A549 (cell line): ENCODE data around the gene POM121L12. TPM values are rescaled to one million over a fixed set of nuclear protein-coding genes. Genes with fewer than 3 reads are reported as not detected.

Source experiments
- ATAC-seq, 2 experiments: fragments of 200-7000 bp in 1 of 2; fragments of >200 bp in 1 of 2; cut with Nextera tagmentation in 1 of 2; cut with Tn5 transposase in 1 of 2; 3 replicates each; pipeline versions ENCODE4 v1.8.0 to v1.9.1; 2018 to 2020; ENCODE audit warnings: mild to moderate bottlenecking in 1 of 2, moderate library complexity in 1 of 2
- CTCF ChIA-PET: fragments of 300-600 bp; sonication (Branson Sonifier 250); formaldehyde crosslinking; extraction: SDS; loops from one replicate; lab custom pipeline; 2021; ENCODE audit warnings: antibody characterized with exemption, inconsistent platforms; lab: Yijun Ruan, JAX
- POLR2A ChIA-PET: fragments of 350-600 bp; formaldehyde crosslinking; extraction: SDS; loops from one replicate; lab custom pipeline; 2021; ENCODE audit warnings: antibody characterized with exemption, inconsistent platforms; lab: Yijun Ruan, JAX
- DNase-seq, 2 experiments: peaks; one replicate each; pipeline versions ENCODE4 v3.0.0 to v3.0.0-alpha.2; 2011 to 2016; ENCODE audit warnings: low read depth in 1 of 2, low spot score in 1 of 2
- FAIRE-seq: peaks from 2 replicates; lab custom pipeline; 2011; peaks lifted over from hg19 to GRCh38; lab: Jason Lieb, UNC
- H3K27ac ChIP-seq, 2 experiments: fragments of >200 bp; sonication (Bioruptor Twin); formaldehyde crosslinking; 3 replicates each; pipeline ENCODE4 v1.5.1; 2016 to 2017
- H3K4me1 ChIP-seq: fragments of >200 bp; sonication (Bioruptor Twin); formaldehyde crosslinking; 3 replicates; pipeline ENCODE4 v1.6.1; 2016
- H3K4me2 ChIP-seq: fragments of >200 bp; sonication (Bioruptor Twin); formaldehyde crosslinking; 3 replicates; pipeline ENCODE4 v1.6.1; 2016
- H3K4me3 ChIP-seq: fragments of >200 bp; sonication (Bioruptor Twin); formaldehyde crosslinking; 3 replicates; pipeline ENCODE4 v1.5.1; 2016
- H3K9me3 ChIP-seq: fragments of >200 bp; sonication (Bioruptor Twin); formaldehyde crosslinking; 3 replicates; pipeline ENCODE4 v1.6.1; 2016
- CBX2 ChIP-seq: fragments of 200-600 bp; sonication (generic); IDR thresholded peaks from 2 replicates; pipeline ENCODE4 v1.6.1; 2016; ENCODE audit warnings: low read depth, mild to moderate bottlenecking, borderline replicate concordance
- CBX8 ChIP-seq: fragments of 200-600 bp; sonication (generic); IDR thresholded peaks from 2 replicates; pipeline ENCODE4 v1.6.1; 2016
- CHD2 ChIP-seq: fragments of 150-350 bp; IDR thresholded peaks from 2 replicates; pipeline ENCODE4 v1.6.1; 2014; ENCODE audit warnings: low read length; ENCODE audit not compliant: partially characterized antibody
- CHD4 ChIP-seq: fragments of 200-600 bp; sonication (generic); IDR thresholded peaks from 2 replicates; pipeline ENCODE4 v1.6.1; 2016; ENCODE audit warnings: antibody characterized with exemption, mild to moderate bottlenecking, borderline replicate concordance
- EHF ChIP-seq: fragments of 250-450 bp; sonication (Bioruptor Pico); IDR thresholded peaks from 2 replicates; pipeline ENCODE4 v1.5.0; 2020; ENCODE audit warnings: mild to moderate bottlenecking
- EHMT2 ChIP-seq: fragments of 200-600 bp; sonication (generic); IDR thresholded peaks from 2 replicates; pipeline ENCODE4 v1.6.1; 2016; ENCODE audit warnings: antibody characterized with exemption, low read depth, mild to moderate bottlenecking, moderate library complexity
- FOSL2 ChIP-seq, 2 experiments: fragments of 450-650 bp in 1 of 2; fragments of >200 bp in 1 of 2; sonication (Bioruptor Twin) in 1 of 2; formaldehyde crosslinking; IDR thresholded peaks; 2 replicates each; pipeline versions ENCODE4 v1.5.0 to v1.6.1; 2016 to 2020; ENCODE audit warnings: mild to moderate bottlenecking in 1 of 2, moderate library complexity in 1 of 2
- FOXS1 ChIP-seq: fragments of 250-450 bp; sonication (Bioruptor Pico); IDR thresholded peaks from 2 replicates; pipeline ENCODE4 v1.5.0; 2020; ENCODE audit warnings: mild to moderate bottlenecking, moderate library complexity
- HDAC2 ChIP-seq: fragments of 200-600 bp; sonication (generic); IDR thresholded peaks from 2 replicates; pipeline ENCODE4 v1.6.1; 2016
- HOXB13 ChIP-seq: fragments of 250-450 bp; sonication (Bioruptor Pico); IDR thresholded peaks from 2 replicates; pipeline ENCODE4 v1.5.0; 2020; ENCODE audit warnings: low read depth, mild to moderate bottlenecking, moderate library complexity
- HOXB5 ChIP-seq: fragments of 250-450 bp; sonication (Bioruptor Pico); IDR thresholded peaks from 2 replicates; pipeline ENCODE4 v1.5.0; 2020; ENCODE audit warnings: mild to moderate bottlenecking, moderate library complexity
- JUN ChIP-seq, 2 experiments: fragments of >200 bp; sonication (Bioruptor Twin); formaldehyde crosslinking; IDR thresholded peaks; 2 replicates in 1 of 2; 3 replicates in 1 of 2; pipeline ENCODE4 v1.6.1; 2016 to 2017
- KDM5A ChIP-seq: fragments of 200-600 bp; sonication (generic); IDR thresholded peaks from 2 replicates; pipeline ENCODE4 v1.6.1; 2016; ENCODE audit warnings: antibody characterized with exemption, mild to moderate bottlenecking
- NR3C1 ChIP-seq: fragments of >200 bp; sonication (Bioruptor Twin); formaldehyde crosslinking; IDR thresholded peaks from 3 replicates; pipeline ENCODE4 v1.6.1; 2017
- PHF8 ChIP-seq: fragments of 200-600 bp; sonication (generic); IDR thresholded peaks from 2 replicates; pipeline ENCODE4 v1.6.1; 2016; ENCODE audit warnings: low read depth, mild to moderate bottlenecking, antibody characterized with exemption, moderate library complexity, borderline replicate concordance
- POLR2A ChIP-seq: IDR thresholded peaks from 2 replicates; pipeline ENCODE4 v1.6.1; 2012; ENCODE audit warnings: mild to moderate bottlenecking, low read length
- RARB ChIP-seq: fragments of 250-450 bp; sonication (Bioruptor Pico); IDR thresholded peaks from 2 replicates; pipeline ENCODE4 v1.8.0; 2021; ENCODE audit warnings: mild to moderate bottlenecking, moderate library complexity
- RCOR1 ChIP-seq: fragments of 150-350 bp; IDR thresholded peaks from 2 replicates; pipeline ENCODE4 v1.6.1; 2014; ENCODE audit warnings: antibody characterized with exemption, low read length, low read depth
- RFX5 ChIP-seq: fragments of 450-650 bp; IDR thresholded peaks from 2 replicates; pipeline ENCODE4 v1.7.1; 2014; ENCODE audit warnings: antibody characterized with exemption, mild to moderate bottlenecking, moderate library complexity
- SREBF2 ChIP-seq: fragments of 450-650 bp; IDR thresholded peaks from 2 replicates; pipeline ENCODE4 v1.6.1; 2014; ENCODE audit warnings: mild to moderate bottlenecking, moderate library complexity
- TFCP2L1 ChIP-seq: fragments of 250-450 bp; sonication (Bioruptor Pico); IDR thresholded peaks from 2 replicates; pipeline ENCODE4 v1.5.0; 2021; ENCODE audit warnings: mild to moderate bottlenecking
- TP53 ChIP-seq: fragments of 250-450 bp; sonication (Bioruptor Pico); IDR thresholded peaks from 2 replicates; pipeline ENCODE4 v1.5.0; 2021; ENCODE audit warnings: mild to moderate bottlenecking, moderate library complexity
- ZC3H11A ChIP-seq: fragments of 450-650 bp; IDR thresholded peaks from 2 replicates; pipeline ENCODE4 v1.6.1; 2014; ENCODE audit warnings: antibody characterized with exemption, mild to moderate bottlenecking
- ZFP36 ChIP-seq: fragments of 450-650 bp; IDR thresholded peaks from 2 replicates; pipeline ENCODE4 v1.6.1; 2014; ENCODE audit warnings: borderline replicate concordance; ENCODE audit not compliant: partially characterized antibody
- WGBS: methylation state at CpG from one replicate; pipeline ENCODE4 v1.1.6; 2017; ENCODE audit errors: missing lambda C conversion rate; 5-methylcytosine and 5-hydroxymethylcytosine counted together
- polyA plus RNA-seq, 4 experiments: library from polyadenylated mRNA; depleted of rRNA in 3 of 4; stranded (reverse); fragments of >200 nt; fragmentation: RNase III in 1 of 4; extraction: RNeasy Plus Mini Kit Qiagen cat#74134 plus additional on column Dnase treatment in 1 of 4; gene quantifications; 2 replicates in 3 of 4; 3 replicates in 1 of 4; pipeline ENCODE4 v1.2.3, GENCODE V29; 2011 to 2017
- TF ChIP-seq, protein P1 (sequence below): fragments of >200 bp; sonication (Bioruptor Twin); formaldehyde crosslinking; IDR thresholded peaks from 3 replicates; pipeline ENCODE4 v1.5.1; 2016
- TF ChIP-seq, protein P2 (sequence below): IDR thresholded peaks from 2 replicates; pipeline ENCODE4 v1.6.1; 2012
- TF ChIP-seq, protein P3 (sequence below): fragments of 450-650 bp; IDR thresholded peaks from 2 replicates; pipeline ENCODE4 v1.6.1; 2014; ENCODE audit warnings: antibody characterized with exemption

POM121L12 gene
- polyA plus RNA-seq, 2 of the 4 experiments (the other 2 are of a cell fraction) = not detected

DNA sequence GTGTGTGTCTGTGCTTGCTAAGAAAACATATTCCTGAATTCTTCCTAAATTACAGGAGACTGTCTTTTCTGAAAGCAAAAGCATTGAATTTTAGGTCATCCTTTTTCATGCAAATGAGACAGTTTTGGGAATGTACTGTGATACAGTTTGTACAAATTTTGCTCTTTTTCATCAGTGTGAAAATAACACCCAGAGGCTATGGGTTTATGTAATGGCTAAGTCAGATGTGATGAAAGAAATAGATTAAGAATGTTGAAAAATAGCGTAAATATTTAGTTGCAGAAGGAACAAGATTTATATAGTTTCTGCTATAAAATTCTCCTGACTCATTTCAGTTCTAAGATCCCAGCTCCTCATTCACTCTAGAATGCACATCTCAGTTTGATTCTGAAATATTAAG, 24.6 kb downstream of the POM121L12 start:
- H3K9me3 ChIP-seq = no peaks in the 10 kb centered on the region; the same call in 2 of the 3 replicates
- TF ChIP-seq, protein P1, sequence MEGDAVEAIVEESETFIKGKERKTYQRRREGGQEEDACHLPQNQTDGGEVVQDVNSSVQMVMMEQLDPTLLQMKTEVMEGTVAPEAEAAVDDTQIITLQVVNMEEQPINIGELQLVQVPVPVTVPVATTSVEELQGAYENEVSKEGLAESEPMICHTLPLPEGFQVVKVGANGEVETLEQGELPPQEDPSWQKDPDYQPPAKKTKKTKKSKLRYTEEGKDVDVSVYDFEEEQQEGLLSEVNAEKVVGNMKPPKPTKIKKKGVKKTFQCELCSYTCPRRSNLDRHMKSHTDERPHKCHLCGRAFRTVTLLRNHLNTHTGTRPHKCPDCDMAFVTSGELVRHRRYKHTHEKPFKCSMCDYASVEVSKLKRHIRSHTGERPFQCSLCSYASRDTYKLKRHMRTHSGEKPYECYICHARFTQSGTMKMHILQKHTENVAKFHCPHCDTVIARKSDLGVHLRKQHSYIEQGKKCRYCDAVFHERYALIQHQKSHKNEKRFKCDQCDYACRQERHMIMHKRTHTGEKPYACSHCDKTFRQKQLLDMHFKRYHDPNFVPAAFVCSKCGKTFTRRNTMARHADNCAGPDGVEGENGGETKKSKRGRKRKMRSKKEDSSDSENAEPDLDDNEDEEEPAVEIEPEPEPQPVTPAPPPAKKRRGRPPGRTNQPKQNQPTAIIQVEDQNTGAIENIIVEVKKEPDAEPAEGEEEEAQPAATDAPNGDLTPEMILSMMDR = no peak
- no peak for TF ChIP-seq ZC3H11A
- TF ChIP-seq TP53 = no peak
- TF ChIP-seq PHF8 = no peak
- TF ChIP-seq, protein P2, sequence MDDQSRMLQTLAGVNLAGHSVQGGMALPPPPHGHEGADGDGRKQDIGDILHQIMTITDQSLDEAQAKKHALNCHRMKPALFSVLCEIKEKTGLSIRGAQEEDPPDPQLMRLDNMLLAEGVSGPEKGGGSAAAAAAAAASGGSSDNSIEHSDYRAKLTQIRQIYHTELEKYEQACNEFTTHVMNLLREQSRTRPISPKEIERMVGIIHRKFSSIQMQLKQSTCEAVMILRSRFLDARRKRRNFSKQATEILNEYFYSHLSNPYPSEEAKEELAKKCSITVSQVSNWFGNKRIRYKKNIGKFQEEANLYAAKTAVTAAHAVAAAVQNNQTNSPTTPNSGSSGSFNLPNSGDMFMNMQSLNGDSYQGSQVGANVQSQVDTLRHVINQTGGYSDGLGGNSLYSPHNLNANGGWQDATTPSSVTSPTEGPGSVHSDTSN = no peak
- TF ChIP-seq CBX2 = no peak
- no peak for TF ChIP-seq ZFP36
- no peak for TF ChIP-seq KDM5A
- no peak for TF ChIP-seq HDAC2
- TF ChIP-seq NR3C1 = no peak
- no peak for TF ChIP-seq EHMT2
- no peak for TF ChIP-seq JUN (IDR thresholded peaks at IDR 0.05)
- no peak for TF ChIP-seq CBX8
- TF ChIP-seq SREBF2 = no peak
- TF ChIP-seq, protein P3, sequence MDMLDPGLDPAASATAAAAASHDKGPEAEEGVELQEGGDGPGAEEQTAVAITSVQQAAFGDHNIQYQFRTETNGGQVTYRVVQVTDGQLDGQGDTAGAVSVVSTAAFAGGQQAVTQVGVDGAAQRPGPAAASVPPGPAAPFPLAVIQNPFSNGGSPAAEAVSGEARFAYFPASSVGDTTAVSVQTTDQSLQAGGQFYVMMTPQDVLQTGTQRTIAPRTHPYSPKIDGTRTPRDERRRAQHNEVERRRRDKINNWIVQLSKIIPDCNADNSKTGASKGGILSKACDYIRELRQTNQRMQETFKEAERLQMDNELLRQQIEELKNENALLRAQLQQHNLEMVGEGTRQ = no peak
- no peak for TF ChIP-seq CHD4
- TF ChIP-seq RFX5 = no peak
- no peak for TF ChIP-seq HOXB13 (CRISPR knock-in tag)
- no peak for TF ChIP-seq HOXB5 (CRISPR knock-in tag)
- no peak for TF ChIP-seq CHD2
- no peaks in the 10 kb centered on the region for H3K4me1 ChIP-seq
- no peak overlapping the region for H3K4me2 ChIP-seq
- ChIA-PET CTCF (no interaction called here), POLR2A (no interaction called here)
- ATAC-seq (no peak), FAIRE-seq (no peak), DNase-seq (no peak)
- WGBS = 22% methylated on average over 1 of the region's 1 CpG
- no peak overlapping the region for H3K27ac ChIP-seq
- H3K4me3 ChIP-seq = no peak overlapping the region

DNA sequence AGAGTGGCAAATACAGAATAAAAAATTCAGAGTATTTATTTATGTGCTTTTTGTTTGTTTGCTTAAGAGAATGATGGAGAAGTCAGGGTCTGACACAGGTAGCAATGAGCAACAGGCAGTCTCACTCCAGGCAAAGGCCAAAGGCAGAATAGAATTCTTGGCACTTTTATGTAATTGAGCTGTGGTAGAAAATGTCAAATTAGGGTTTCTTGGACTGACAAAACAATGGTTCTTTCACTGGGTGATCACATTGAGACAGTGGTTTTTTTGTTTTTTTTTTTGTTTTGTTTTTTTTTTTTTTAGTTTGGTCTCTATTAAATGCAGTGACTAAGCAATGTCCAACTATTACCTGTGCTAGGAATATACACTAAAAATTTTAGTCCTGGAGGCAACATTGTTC, 27.4 kb downstream of the POM121L12 start:
- TF ChIP-seq RCOR1 (no peak), FOXS1 (CRISPR knock-in tag) (no peak), POLR2A (no peak), TFCP2L1 (no peak), RARB (no peak), FOSL2 (IDR thresholded peaks at IDR 0.05) (no peak), FOSL2 (CRISPR knock-in tag; IDR thresholded peaks at IDR 0.05) (no peak), EHF (CRISPR knock-in tag) (no peak), CHD4 (no peak)
- TF ChIP-seq, protein P3 = no peak
- ChIA-PET POLR2A (no interaction called here), CTCF (no interaction called here)
- Histone ChIP-seq H3K4me2 (no peak overlapping the region), H3K9me3 (no peaks in the 10 kb centered on the region), H3K4me3 (no peak overlapping the region), H3K27ac (no peak overlapping the region), H3K4me1 (no peaks in the 10 kb centered on the region)
- DNase-seq (no peak), ATAC-seq (no peak), FAIRE-seq (no peak)
